ENCODE data around the gene MLF2. TPM values are rescaled to one million over a fixed set of nuclear protein-coding genes. Genes with fewer than 3 reads are reported as not detected.

Gene MLF2
- total and polyA plus RNA-seq, 10 of the 15 experiments (the other 5 are each of a cell fraction or from before 2014, with no cell fraction given) = 13.5 to 222 (median 130) TPM

DNA sequence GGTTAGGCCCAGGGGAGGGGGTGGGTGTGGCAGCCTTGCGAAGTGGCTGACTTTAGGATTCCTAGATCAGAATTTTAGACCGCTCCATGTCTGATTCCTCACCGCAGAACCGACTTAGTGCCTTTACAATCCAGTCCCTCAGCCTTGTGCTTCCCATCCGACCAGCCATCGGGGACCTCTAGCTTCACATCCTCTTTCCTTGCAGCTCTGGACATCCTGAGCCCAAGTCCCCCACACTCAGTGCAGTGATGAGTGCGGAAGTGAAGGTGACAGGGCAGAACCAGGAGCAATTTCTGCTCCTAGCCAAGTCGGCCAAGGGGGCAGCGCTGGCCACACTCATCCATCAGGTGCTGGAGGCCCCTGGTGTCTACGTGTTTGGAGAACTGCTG lies 28.5 kb downstream of the MLF2 start (continued):
- TF ChIP-seq, protein P1, sequence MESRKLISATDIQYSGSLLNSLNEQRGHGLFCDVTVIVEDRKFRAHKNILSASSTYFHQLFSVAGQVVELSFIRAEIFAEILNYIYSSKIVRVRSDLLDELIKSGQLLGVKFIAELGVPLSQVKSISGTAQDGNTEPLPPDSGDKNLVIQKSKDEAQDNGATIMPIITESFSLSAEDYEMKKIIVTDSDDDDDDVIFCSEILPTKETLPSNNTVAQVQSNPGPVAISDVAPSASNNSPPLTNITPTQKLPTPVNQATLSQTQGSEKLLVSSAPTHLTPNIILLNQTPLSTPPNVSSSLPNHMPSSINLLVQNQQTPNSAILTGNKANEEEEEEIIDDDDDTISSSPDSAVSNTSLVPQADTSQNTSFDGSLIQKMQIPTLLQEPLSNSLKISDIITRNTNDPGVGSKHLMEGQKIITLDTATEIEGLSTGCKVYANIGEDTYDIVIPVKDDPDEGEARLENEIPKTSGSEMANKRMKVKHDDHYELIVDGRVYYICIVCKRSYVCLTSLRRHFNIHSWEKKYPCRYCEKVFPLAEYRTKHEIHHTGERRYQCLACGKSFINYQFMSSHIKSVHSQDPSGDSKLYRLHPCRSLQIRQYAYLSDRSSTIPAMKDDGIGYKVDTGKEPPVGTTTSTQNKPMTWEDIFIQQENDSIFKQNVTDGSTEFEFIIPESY (IDR thresholded peaks at IDR 0.05) = no peak
- TF ChIP-seq IKZF1 (conservative IDR thresholded peaks at IDR 0.05) (no peak), BRCA1 (IDR thresholded peaks at IDR 0.05; ENCODE audit: low read depth, low read length) (no peak), SIX5 (IDR thresholded peaks at IDR 0.05; ENCODE audit: low read depth, low read length, severe bottlenecking) (no peak), RAD51 (IDR thresholded peaks at IDR 0.05) (no peak), KLF5 (IDR thresholded peaks at IDR 0.05; ENCODE audit: partially characterized antibody) (no peak), ZBED1 (IDR thresholded peaks at IDR 0.05; ENCODE audit: borderline replicate concordance) (no peak), SPI1 (IDR thresholded peaks at IDR 0.05; ENCODE audit: borderline replicate concordance, insufficient read depth, low read depth, low read length) (peak; percentile 73), GABPA (IDR thresholded peaks at IDR 0.05; ENCODE audit: low read depth) (no peak), EED (IDR thresholded peaks at IDR 0.05; ENCODE audit: low read depth) (0 out of 2 replicates have a peak, but pooled peaks have one; percentile 8), RELA (IDR thresholded peaks at IDR 0.05; ENCODE audit: borderline replicate concordance, partially characterized antibody) (no peak), PML (IDR thresholded peaks at IDR 0.05; ENCODE audit: low read length) (no peak)
- TF ChIP-seq, protein P2, sequence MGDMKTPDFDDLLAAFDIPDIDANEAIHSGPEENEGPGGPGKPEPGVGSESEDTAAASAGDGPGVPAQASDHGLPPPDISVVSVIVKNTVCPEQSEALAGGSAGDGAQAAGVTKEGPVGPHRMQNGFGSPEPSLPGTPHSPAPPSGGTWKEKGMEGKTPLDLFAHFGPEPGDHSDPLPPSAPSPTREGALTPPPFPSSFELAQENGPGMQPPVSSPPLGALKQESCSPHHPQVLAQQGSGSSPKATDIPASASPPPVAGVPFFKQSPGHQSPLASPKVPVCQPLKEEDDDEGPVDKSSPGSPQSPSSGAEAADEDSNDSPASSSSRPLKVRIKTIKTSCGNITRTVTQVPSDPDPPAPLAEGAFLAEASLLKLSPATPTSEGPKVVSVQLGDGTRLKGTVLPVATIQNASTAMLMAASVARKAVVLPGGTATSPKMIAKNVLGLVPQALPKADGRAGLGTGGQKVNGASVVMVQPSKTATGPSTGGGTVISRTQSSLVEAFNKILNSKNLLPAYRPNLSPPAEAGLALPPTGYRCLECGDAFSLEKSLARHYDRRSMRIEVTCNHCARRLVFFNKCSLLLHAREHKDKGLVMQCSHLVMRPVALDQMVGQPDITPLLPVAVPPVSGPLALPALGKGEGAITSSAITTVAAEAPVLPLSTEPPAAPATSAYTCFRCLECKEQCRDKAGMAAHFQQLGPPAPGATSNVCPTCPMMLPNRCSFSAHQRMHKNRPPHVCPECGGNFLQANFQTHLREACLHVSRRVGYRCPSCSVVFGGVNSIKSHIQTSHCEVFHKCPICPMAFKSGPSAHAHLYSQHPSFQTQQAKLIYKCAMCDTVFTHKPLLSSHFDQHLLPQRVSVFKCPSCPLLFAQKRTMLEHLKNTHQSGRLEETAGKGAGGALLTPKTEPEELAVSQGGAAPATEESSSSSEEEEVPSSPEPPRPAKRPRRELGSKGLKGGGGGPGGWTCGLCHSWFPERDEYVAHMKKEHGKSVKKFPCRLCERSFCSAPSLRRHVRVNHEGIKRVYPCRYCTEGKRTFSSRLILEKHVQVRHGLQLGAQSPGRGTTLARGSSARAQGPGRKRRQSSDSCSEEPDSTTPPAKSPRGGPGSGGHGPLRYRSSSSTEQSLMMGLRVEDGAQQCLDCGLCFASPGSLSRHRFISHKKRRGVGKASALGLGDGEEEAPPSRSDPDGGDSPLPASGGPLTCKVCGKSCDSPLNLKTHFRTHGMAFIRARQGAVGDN (IDR thresholded peaks at IDR 0.05) = 0 out of 2 replicates have a peak, but pooled peaks have one; percentile 5
- TF ChIP-seq, protein P3, sequence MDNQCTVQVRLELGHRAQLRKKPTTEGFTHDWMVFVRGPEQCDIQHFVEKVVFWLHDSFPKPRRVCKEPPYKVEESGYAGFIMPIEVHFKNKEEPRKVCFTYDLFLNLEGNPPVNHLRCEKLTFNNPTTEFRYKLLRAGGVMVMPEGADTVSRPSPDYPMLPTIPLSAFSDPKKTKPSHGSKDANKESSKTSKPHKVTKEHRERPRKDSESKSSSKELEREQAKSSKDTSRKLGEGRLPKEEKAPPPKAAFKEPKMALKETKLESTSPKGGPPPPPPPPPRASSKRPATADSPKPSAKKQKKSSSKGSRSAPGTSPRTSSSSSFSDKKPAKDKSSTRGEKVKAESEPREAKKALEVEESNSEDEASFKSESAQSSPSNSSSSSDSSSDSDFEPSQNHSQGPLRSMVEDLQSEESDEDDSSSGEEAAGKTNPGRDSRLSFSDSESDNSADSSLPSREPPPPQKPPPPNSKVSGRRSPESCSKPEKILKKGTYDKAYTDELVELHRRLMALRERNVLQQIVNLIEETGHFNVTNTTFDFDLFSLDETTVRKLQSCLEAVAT (IDR thresholded peaks at IDR 0.05) = peak; percentile 84
- TF ChIP-seq, protein P4, sequence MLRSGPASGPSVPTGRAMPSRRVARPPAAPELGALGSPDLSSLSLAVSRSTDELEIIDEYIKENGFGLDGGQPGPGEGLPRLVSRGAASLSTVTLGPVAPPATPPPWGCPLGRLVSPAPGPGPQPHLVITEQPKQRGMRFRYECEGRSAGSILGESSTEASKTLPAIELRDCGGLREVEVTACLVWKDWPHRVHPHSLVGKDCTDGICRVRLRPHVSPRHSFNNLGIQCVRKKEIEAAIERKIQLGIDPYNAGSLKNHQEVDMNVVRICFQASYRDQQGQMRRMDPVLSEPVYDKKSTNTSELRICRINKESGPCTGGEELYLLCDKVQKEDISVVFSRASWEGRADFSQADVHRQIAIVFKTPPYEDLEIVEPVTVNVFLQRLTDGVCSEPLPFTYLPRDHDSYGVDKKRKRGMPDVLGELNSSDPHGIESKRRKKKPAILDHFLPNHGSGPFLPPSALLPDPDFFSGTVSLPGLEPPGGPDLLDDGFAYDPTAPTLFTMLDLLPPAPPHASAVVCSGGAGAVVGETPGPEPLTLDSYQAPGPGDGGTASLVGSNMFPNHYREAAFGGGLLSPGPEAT (IDR thresholded peaks at IDR 0.05; ENCODE audit: low read depth) = no peak; the same call in 1 of the 2 replicates

Measured in GM12878 (cell line).